Osteoblast (primary cell): ENCODE measurements around the gene RCOR2. TPM values are rescaled to one million over a fixed set of nuclear protein-coding genes. Genes with fewer than 3 reads are reported as not detected.

Experiments
- DNase-seq: peaks from one replicate; pipeline ENCODE4 v3.0.0; 2011; ENCODE audit warnings: low spot score, mixed read lengths; ENCODE audit not compliant: insufficient read length; ENCODE audit errors: missing footprints
- H2AFZ ChIP-seq: 2 replicates; pipeline ENCODE4 v1.6.0; 2011; ENCODE audit warnings: mild to moderate bottlenecking, low read length
- H3K27ac ChIP-seq: 2 replicates; pipeline ENCODE4 v1.5.1; 2011; ENCODE audit warnings: mild to moderate bottlenecking, low read depth, low read length, moderate library complexity
- H3K27me3 ChIP-seq: 2 replicates; pipeline ENCODE4 v1.6.0; 2012; ENCODE audit warnings: mild to moderate bottlenecking, control low read depth, inconsistent platforms, low read length, moderate library complexity; ENCODE audit not compliant: insufficient read depth
- H3K36me3 ChIP-seq: 2 replicates; pipeline ENCODE4 v1.5.1; 2011; ENCODE audit warnings: mild to moderate bottlenecking, low read length, control low read depth, moderate library complexity; ENCODE audit not compliant: insufficient read depth
- H3K4me1 ChIP-seq: 2 replicates; pipeline ENCODE4 v1.5.1; 2011; ENCODE audit warnings: mild to moderate bottlenecking, low read length, control low read depth, moderate library complexity; ENCODE audit not compliant: insufficient read depth
- H3K4me2 ChIP-seq: 2 replicates; pipeline ENCODE4 v1.6.0; 2011; ENCODE audit warnings: mild to moderate bottlenecking, low read length; ENCODE audit not compliant: insufficient read depth
- H3K4me3 ChIP-seq: fragments of 200-600 bp; sonication (generic); 3 replicates; pipeline ENCODE4 v1.5.1; 2012; ENCODE audit warnings: mild to moderate bottlenecking, low read length, inconsistent platforms; ENCODE audit not compliant: insufficient read depth
- H3K79me2 ChIP-seq: 2 replicates; pipeline ENCODE4 v1.6.0; 2012; ENCODE audit warnings: mild to moderate bottlenecking, low read length, control low read depth, inconsistent platforms; ENCODE audit not compliant: insufficient read depth
- H3K9me3 ChIP-seq: 2 replicates; pipeline ENCODE4 v1.5.1; 2011; ENCODE audit warnings: low read depth, low read length, control low read depth
- H4K20me1 ChIP-seq: 2 replicates; pipeline ENCODE4 v1.6.0; 2012; ENCODE audit warnings: mild to moderate bottlenecking, low read length, control low read depth; ENCODE audit not compliant: insufficient read depth
- total RNA-seq: library from RNA; depleted of rRNA; stranded (reverse); fragments of >200 nt; gene quantifications from 2 replicates; pipeline ENCODE4 v1.2.3, GENCODE V29; 2012
- TF ChIP-seq, protein P1 (sequence below): IDR thresholded peaks from 2 replicates; pipeline ENCODE4 v1.5.1; 2011; ENCODE audit warnings: mild to moderate bottlenecking, low read depth, low read length, moderate library complexity; ENCODE audit errors: extremely low read depth

RCOR2 gene
- total RNA-seq, 1 donor = under 0.01 TPM

DNA sequence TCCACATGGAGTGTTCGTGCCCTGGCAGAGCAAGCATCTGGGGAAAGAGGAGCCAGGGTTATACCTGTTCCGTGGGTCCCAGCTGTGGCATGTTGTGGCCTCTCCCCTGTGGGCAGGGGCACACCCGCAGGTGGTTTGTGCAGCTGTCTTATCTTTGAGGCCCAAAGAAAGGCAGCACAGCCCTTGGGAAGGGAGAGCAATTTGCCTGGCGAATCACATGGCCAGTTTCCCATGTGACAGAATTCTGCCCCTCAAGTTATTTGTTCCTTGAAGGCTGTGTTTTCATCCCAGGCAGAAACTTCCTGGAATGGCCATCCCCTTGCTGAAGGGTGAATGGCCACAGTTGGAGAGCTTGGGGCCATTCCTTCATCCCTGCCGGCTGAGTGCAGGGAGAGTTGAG is 41.0 kb upstream of the RCOR2 start:
- peak; percentile 58 for DNase-seq

DNA sequence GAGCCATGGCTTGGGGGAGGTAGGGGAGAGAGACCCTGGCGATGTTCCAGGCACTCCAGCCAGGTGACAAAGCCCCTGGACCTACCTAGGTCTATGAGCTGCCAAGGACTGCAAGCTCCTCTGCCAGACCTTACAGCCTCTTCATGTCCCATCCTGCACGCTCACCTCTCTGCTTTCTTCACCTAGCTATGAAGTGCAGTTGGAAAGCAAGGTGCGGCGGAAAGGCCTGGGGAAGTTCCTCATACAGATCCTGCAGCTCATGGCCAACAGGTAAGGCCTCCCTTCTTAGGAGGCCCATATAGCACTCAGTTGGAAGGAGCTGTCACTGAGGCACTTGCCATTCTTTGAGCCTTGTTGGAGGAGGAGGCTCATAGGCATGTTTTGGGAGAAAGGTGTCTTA is 35.6 kb upstream of the RCOR2 start:
- Histone ChIP-seq H3K4me2 (no peak overlapping the region), H3K9me3 (no peaks in the 10 kb centered on the region), H3K4me3 (no peak overlapping the region), H4K20me1 (peaks cover 2% of the 10 kb centered on the region), H3K27me3 (no peaks in the 10 kb centered on the region), H3K4me1 (peaks cover 6% of the 10 kb centered on the region), H3K79me2 (no peaks in the 10 kb centered on the region), H2AFZ (no peak overlapping the region), H3K27ac (no peak overlapping the region), H3K36me3 (peaks cover 41% of the 10 kb centered on the region)
- DNase-seq = no peak
- TF ChIP-seq, protein P1, sequence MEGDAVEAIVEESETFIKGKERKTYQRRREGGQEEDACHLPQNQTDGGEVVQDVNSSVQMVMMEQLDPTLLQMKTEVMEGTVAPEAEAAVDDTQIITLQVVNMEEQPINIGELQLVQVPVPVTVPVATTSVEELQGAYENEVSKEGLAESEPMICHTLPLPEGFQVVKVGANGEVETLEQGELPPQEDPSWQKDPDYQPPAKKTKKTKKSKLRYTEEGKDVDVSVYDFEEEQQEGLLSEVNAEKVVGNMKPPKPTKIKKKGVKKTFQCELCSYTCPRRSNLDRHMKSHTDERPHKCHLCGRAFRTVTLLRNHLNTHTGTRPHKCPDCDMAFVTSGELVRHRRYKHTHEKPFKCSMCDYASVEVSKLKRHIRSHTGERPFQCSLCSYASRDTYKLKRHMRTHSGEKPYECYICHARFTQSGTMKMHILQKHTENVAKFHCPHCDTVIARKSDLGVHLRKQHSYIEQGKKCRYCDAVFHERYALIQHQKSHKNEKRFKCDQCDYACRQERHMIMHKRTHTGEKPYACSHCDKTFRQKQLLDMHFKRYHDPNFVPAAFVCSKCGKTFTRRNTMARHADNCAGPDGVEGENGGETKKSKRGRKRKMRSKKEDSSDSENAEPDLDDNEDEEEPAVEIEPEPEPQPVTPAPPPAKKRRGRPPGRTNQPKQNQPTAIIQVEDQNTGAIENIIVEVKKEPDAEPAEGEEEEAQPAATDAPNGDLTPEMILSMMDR = no peak

More for the DNA sequence above, 41.0 kb upstream of the RCOR2 start:
- H3K9me3 ChIP-seq = no peaks in the 10 kb centered on the region
- H3K4me3 ChIP-seq = no peak overlapping the region
- no peak overlapping the region for H3K4me2 ChIP-seq
- no peaks in the 10 kb centered on the region for H3K27me3 ChIP-seq
- no peak overlapping the region for H2AFZ ChIP-seq
- peaks cover 34% of the 10 kb centered on the region for H3K36me3 ChIP-seq
- H3K79me2 ChIP-seq = no peaks in the 10 kb centered on the region
- H4K20me1 ChIP-seq = no peaks in the 10 kb centered on the region
- TF ChIP-seq, protein P1 = no peak
- no peaks in the 10 kb centered on the region for H3K4me1 ChIP-seq
- no peak overlapping the region for H3K27ac ChIP-seq

- Histone ChIP-seq H3K27me3 (no peaks in the 10 kb centered on the region), H3K4me3 (no peak overlapping the region), H3K27ac (no peak overlapping the region), H3K9me3 (no peaks in the 10 kb centered on the region), H3K4me2 (no peak overlapping the region), H2AFZ (no peak overlapping the region), H3K4me1 (peaks cover 6% of the 10 kb centered on the region), H3K36me3 (peaks cover 41% of the 10 kb centered on the region), H4K20me1 (peaks cover 2% of the 10 kb centered on the region), H3K79me2 (no peaks in the 10 kb centered on the region)
- TF ChIP-seq, protein P1 = no peak
- DNase-seq = peak; percentile 43
Measured at GRCh38 chr11:63951779-63952536, 35.0 kb upstream of the RCOR2 start.

DNA sequence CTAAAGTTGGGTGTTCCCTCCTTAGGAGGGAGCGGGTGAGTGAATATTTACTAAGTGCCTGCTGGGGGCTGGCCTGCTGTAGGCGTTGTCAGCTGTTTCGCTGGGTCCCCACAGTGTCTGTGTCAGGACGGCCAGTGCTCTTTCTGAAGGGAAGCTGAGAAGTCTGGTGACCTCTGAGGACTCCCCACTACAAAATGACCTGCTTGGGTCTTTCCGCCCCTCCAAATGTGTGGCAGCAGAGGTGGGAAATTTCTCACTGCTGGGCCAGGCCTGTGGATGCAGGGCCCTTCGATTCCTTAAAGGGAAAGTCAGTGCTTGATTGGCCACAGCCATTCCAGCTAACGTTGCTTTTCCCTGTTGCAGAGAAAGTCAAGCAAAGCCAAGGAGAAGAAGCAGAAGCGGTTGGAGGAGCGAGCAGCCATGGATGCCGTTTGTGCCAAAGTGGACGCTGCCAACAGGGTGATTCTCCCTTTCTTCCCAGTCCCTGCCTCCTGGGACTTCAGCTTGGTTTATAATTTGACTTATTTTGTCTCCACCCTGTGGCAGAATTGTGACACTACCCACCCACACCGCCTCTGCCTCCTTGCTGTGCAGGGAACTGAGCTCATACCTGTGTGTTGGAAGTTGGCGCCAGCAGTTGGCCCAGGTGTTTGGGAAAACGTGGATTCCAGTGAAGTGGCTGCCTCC is 28.7 kb upstream of the RCOR2 start:
- H2AFZ ChIP-seq = peak overlapping the region; percentile 56
- peaks cover 3% of the 10 kb centered on the region for H4K20me1 ChIP-seq
- peaks cover 17% of the 10 kb centered on the region for H3K36me3 ChIP-seq
- no peaks in the 10 kb centered on the region for H3K9me3 ChIP-seq
- H3K79me2 ChIP-seq = peaks cover 38% of the 10 kb centered on the region
- H3K4me2 ChIP-seq = peak overlapping the region; percentile 68
- peak overlapping the region; percentile 55 for H3K4me3 ChIP-seq
- TF ChIP-seq, protein P1 = peak; percentile 78
- DNase-seq = peak; percentile 91
- peaks cover 11% of the 10 kb centered on the region for H3K4me1 ChIP-seq
- peak overlapping the region; percentile 47 for H3K27ac ChIP-seq
- H3K27me3 ChIP-seq = no peaks in the 10 kb centered on the region
